Measurements from ENCODE around the gene NFATC2. TPM values are rescaled to one million over a fixed set of nuclear protein-coding genes. Genes with fewer than 3 reads are reported as not detected.

The NFATC2 gene
- total and polyA plus RNA-seq, 2 of the 4 experiments (the other 2 are of a cell fraction): 0.18 to 0.38 TPM

- Histone ChIP-seq H3K4me2 (ENCODE audit: low read depth, low read length) (no peak overlapping the region), H3K79me1 (ENCODE audit: low read depth in 1 of 2, low read length in 2 of 2) (no peaks in the 10 kb centered on the region), H2BK20ac (ENCODE audit: low read depth, low read length) (no peak overlapping the region), H3K14ac (replicated peaks; ENCODE audit: low read depth, low read length) (no peak overlapping the region), H4K8ac (ENCODE audit: low read depth in 2 of 2, low read length in 2 of 2) (no peak overlapping the region), H3K4me3 (ENCODE audit: insufficient read depth, low read depth, low read length) (no peak overlapping the region), H3K4ac (ENCODE audit: low read depth, low read length) (no peak overlapping the region), H2AFZ (replicated peaks; ENCODE audit: low read length, poor library complexity) (no peak overlapping the region), H2AK9ac (replicated peaks; ENCODE audit: low read depth, low read length, poor library complexity) (no peak overlapping the region), H3K9me1 (ENCODE audit: insufficient read depth, low read length) (peaks cover 6% of the 10 kb centered on the region; the same call in 1 of the 2 replicates), H2BK15ac (ENCODE audit: low read depth, low read length) (no peak overlapping the region), H3K27ac (ENCODE audit: insufficient read depth, low read length) (no peak overlapping the region), H3K4me1 (ENCODE audit: control insufficient read depth, insufficient read depth, low read length) (peaks cover 3% of the 10 kb centered on the region), H4K20me1 (ENCODE audit: insufficient read depth, low read length) (no peaks in the 10 kb centered on the region), H3K36me3 (ENCODE audit: control insufficient read depth, insufficient read depth, low read length) (no peaks in the 10 kb centered on the region), H3K56ac (ENCODE audit: extremely low read depth, insufficient read depth, low read length) (no peak overlapping the region), H2BK120ac (ENCODE audit: low read depth, low read length) (no peak overlapping the region), H4K91ac (ENCODE audit: insufficient read depth, low read depth, low read length) (no peak overlapping the region), H2BK5ac (ENCODE audit: low read depth, low read length, poor library complexity, severe bottlenecking) (no peak overlapping the region), H2AK5ac (ENCODE audit: low read depth, low read length) (no peak overlapping the region), H4K5ac (ENCODE audit: low read depth, low read length) (no peak overlapping the region), H3K18ac (ENCODE audit: low read depth, low read length) (no peak overlapping the region), H3K23ac (ENCODE audit: low read depth, low read length) (no peak overlapping the region), H3K27me3 (ENCODE audit: control insufficient read depth, insufficient read depth, low read length) (no peaks in the 10 kb centered on the region), H3K9ac (ENCODE audit: low read depth, low read length) (no peak overlapping the region), H3K9me3 (ENCODE audit: control insufficient read depth, insufficient read depth, low read length) (no peaks in the 10 kb centered on the region)
- TF ChIP-seq MAZ (IDR thresholded peaks at IDR 0.05; ENCODE audit: borderline replicate concordance, low read depth, low read length) (no peak), RFX5 (IDR thresholded peaks at IDR 0.05; ENCODE audit: low read depth, low read length) (no peak), SMC3 (IDR thresholded peaks at IDR 0.05; ENCODE audit: low read depth, low read length) (no peak), BHLHE40 (IDR thresholded peaks at IDR 0.05; ENCODE audit: low read depth, low read length) (no peak), RCOR1 (IDR thresholded peaks at IDR 0.05; ENCODE audit: insufficient replicate concordance, low read length) (no peak), CHD1 (IDR thresholded peaks at IDR 0.05; ENCODE audit: low read depth, low read length) (no peak), ELK1 (IDR thresholded peaks at IDR 0.05; ENCODE audit: borderline replicate concordance, low read depth, low read length) (no peak), CEBPB (IDR thresholded peaks at IDR 0.05; ENCODE audit: low read depth, low read length) (no peak), MXI1 (IDR thresholded peaks at IDR 0.05; ENCODE audit: borderline replicate concordance, low read depth, low read length) (no peak), FOS (IDR thresholded peaks at IDR 0.05; ENCODE audit: low read depth, low read length) (no peak), POLR2A (IDR thresholded peaks at IDR 0.05; ENCODE audit: low read depth, low read length) (no peak)
- TF ChIP-seq, protein P1, sequence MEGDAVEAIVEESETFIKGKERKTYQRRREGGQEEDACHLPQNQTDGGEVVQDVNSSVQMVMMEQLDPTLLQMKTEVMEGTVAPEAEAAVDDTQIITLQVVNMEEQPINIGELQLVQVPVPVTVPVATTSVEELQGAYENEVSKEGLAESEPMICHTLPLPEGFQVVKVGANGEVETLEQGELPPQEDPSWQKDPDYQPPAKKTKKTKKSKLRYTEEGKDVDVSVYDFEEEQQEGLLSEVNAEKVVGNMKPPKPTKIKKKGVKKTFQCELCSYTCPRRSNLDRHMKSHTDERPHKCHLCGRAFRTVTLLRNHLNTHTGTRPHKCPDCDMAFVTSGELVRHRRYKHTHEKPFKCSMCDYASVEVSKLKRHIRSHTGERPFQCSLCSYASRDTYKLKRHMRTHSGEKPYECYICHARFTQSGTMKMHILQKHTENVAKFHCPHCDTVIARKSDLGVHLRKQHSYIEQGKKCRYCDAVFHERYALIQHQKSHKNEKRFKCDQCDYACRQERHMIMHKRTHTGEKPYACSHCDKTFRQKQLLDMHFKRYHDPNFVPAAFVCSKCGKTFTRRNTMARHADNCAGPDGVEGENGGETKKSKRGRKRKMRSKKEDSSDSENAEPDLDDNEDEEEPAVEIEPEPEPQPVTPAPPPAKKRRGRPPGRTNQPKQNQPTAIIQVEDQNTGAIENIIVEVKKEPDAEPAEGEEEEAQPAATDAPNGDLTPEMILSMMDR (conservative IDR thresholded peaks at IDR 0.05; ENCODE audit: low read depth, low read length): no peak
- 80% methylated on average over 2 of the region's 10 CpGs; no CpG with 5 or more reads in 1 of the 2 experiments for WGBS, 2 experiments (ENCODE audit: extremely low coverage in 2 of 2, insufficient read length in 1 of 2)
- DNase-seq: no peak
- dilution Hi-C loops (cut with HindIII; ENCODE audit: low sequenced_read_pairs, unreplicated experiment): no loop called here
- no TSS peak for BruUV-seq (replicated peaks)
- ChIA-PET CTCF (no interaction called here), POLR2A (ENCODE audit: unreplicated experiment) (no interaction called here)
- intact Hi-C loops (cut with micrococcal nuclease): no loop called here
- in situ Hi-C loops (cut with MboI; ENCODE audit: low sequenced_read_pairs): no loop called here
- no peak for ATAC-seq (ENCODE audit: low read depth)
Measured at GRCh38 chr20:51398083-51398482, 144.4 kb downstream of the NFATC2 start.

All from IMR-90 (cell line).